CD4-positive, alpha-beta T cell treated with Interleukin-21 for 1 hour (primary cell): ENCODE measurements around the gene NGDN.
"Not testable (repeated sequence)": the region's sequence is repeated elsewhere in the genome, so short reads cannot be mapped to it uniquely, and the experiment has no call there.

Experiments used
- DNase-seq: peaks from one replicate; pipeline ENCODE4 v3.0.0-alpha.2; 2020

NGDN gene

GRCh38 chr14:23439107-23439835, 30.2 kb upstream of the NGDN start:
- DNase-seq: no peak

GRCh38 chr14:23441076-23441475, 28.4 kb upstream of the NGDN start:
- no peak for DNase-seq

GRCh38 chr14:23442721-23443356, 26.7 kb upstream of the NGDN start:
- no peak for DNase-seq

- DNase-seq: no peak
These were observed 26.1 kb upstream of the NGDN start for GRCh38 chr14:23443411-23443812.

- DNase-seq: no peak
These were observed 25.6 kb upstream of the NGDN start for GRCh38 chr14:23443881-23444280.

GRCh38 chr14:23444314-23444713, 25.2 kb upstream of the NGDN start:
- no peak for DNase-seq

GRCh38 chr14:23445773-23446172, 23.7 kb upstream of the NGDN start:
- DNase-seq: no peak

- DNase-seq: no peak
These were observed 23.1 kb upstream of the NGDN start for GRCh38 chr14:23446291-23446851.

GRCh38 chr14:23447361-23448350, 21.8 kb upstream of the NGDN start:
- DNase-seq: no peak

- DNase-seq: no peak
These were observed 20.2 kb upstream of the NGDN start for GRCh38 chr14:23449314-23449713.

GRCh38 chr14:23450379-23450778, 19.1 kb upstream of the NGDN start:
- DNase-seq: no peak

GRCh38 chr14:23452237-23452636, 17.3 kb upstream of the NGDN start:
- no peak for DNase-seq

- no peak for DNase-seq
These were observed 15.1 kb upstream of the NGDN start for GRCh38 chr14:23454445-23454856.

GRCh38 chr14:23456883-23457586, 12.5 kb upstream of the NGDN start:
- not testable (repeated sequence) for DNase-seq

- DNase-seq: no peak
These were observed 11.7 kb upstream of the NGDN start for GRCh38 chr14:23457587-23458445.

- DNase-seq: no peak
These were observed 8.5 kb upstream of the NGDN start for GRCh38 chr14:23460960-23461359.

GRCh38 chr14:23464700-23465099, 4.8 kb upstream of the NGDN start:
- no peak for DNase-seq

GRCh38 chr14:23465261-23465660, 4.2 kb upstream of the NGDN start:
- DNase-seq: no peak

GRCh38 chr14:23468704-23469126, 788 bp upstream of the NGDN start:
- DNase-seq: no peak

- DNase-seq: no peak
These were observed 452 bp downstream of the NGDN start for GRCh38 chr14:23469906-23470403.

- no peak for DNase-seq
These were observed 1.4 kb downstream of the NGDN start for GRCh38 chr14:23470947-23471346.
